Tibial nerve (tissue), 3 donors: ENCODE results near the gene PDXDC1.

ENCODE experiments used
- POLR2A ChIP-seq, 2 donors: fragments of 450-650 bp; IDR thresholded peaks; one replicate each; pipeline ENCODE4 v1.6.1; 2017; ENCODE audit warnings: antibody characterized with exemption in 2 of 2, mild to moderate bottlenecking in 2 of 2, moderate library complexity in 2 of 2
- TF ChIP-seq, protein P1 (sequence below), 5 experiments: fragments of 200-600 bp in 3 of 5; fragments of 450-650 bp in 2 of 5; sonication (generic) in 3 of 5; IDR thresholded peaks; one replicate each; pipeline ENCODE4 v1.5.1; 2016 to 2019; ENCODE audit warnings: antibody characterized with exemption in 5 of 5, mild to moderate bottlenecking in 3 of 5, moderate library complexity in 2 of 5

DNA sequence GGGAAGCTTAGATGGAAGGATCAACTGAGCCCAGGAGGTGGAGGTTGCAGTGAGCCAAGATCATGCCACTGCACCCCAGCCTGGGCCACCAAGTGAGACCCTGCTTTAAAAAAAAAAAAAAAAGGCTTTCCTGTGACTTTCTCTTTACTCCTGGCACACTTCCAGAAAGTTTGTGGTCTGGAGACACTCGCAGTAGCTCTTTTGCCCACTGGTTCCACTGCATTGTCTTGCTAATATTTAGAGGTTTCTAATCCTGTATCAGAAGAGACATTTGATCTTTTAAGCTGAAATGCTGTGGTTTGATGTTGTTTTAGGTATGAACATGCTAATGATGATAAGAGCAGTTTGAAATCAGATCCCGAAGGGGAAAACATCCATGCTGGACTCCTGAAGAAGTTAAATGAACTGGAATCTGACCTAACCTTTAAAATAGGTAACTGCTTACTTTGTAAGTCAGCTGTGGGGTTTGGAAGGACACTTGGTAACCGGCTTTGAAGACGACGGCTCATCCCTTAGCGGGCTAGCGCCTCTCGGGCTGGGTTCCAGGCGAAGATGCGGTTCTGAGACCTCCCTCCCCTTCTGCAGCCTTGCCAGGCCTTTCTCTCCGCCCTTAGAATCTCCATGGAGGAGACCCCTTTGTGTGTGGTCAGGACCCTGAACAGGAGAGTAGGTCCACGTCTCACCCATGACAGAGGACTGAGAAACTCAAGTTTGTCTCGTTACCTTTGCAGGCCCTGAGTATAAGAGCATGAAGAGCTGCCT, 57.9 kb downstream of the PDXDC1 start:
- TF ChIP-seq, protein P1, sequence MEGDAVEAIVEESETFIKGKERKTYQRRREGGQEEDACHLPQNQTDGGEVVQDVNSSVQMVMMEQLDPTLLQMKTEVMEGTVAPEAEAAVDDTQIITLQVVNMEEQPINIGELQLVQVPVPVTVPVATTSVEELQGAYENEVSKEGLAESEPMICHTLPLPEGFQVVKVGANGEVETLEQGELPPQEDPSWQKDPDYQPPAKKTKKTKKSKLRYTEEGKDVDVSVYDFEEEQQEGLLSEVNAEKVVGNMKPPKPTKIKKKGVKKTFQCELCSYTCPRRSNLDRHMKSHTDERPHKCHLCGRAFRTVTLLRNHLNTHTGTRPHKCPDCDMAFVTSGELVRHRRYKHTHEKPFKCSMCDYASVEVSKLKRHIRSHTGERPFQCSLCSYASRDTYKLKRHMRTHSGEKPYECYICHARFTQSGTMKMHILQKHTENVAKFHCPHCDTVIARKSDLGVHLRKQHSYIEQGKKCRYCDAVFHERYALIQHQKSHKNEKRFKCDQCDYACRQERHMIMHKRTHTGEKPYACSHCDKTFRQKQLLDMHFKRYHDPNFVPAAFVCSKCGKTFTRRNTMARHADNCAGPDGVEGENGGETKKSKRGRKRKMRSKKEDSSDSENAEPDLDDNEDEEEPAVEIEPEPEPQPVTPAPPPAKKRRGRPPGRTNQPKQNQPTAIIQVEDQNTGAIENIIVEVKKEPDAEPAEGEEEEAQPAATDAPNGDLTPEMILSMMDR (IDR thresholded peaks at IDR 0.05): no peak
- TF ChIP-seq POLR2A (IDR thresholded peaks at IDR 0.05): no peak
